Measurements from ENCODE around the gene CTSH. TPM values are rescaled to one million over a fixed set of nuclear protein-coding genes. Genes with fewer than 3 reads are reported as not detected.

CTSH gene
- total and polyA plus RNA-seq, 7 donors: 37.4 to 274 (median 96.7) TPM

DNA sequence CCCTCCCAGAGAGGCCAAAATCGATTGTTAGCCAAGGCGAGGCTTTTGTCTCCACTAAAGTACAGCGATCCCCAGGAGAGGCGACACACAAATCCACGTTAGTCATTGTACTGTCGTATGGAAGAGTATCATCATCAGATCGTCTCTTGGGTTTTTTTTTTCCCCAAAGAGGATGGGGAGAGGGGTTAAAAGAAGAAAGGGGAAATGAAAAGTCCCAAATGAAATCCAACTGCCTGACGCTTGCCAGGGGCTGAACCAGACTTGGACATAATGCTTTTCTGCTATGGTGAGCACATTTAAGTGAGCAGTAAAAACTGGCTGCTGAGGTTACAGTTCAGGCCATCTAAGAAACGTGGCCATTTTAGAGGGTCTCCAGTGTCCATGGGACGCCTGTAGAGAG, 37.9 kb upstream of the CTSH start:
- Histone ChIP-seq H3K9me3 (no peaks in the 10 kb centered on the region), H3K27ac (peak overlapping the region in 2 of 4 donors; percentile 23 to 31), H3K4me1 (peaks cover 0 to 17% (median 4%) of the 10 kb centered on the region in 4 donors), H3K27me3 (no peaks in the 10 kb centered on the region), H3K4me3 (no peak overlapping the region), H3K36me3 (no peaks in the 10 kb centered on the region)
- intact Hi-C loops (cut with DNase I): no loop called here
- no peak for DNase-seq
- TF ChIP-seq, protein P1, sequence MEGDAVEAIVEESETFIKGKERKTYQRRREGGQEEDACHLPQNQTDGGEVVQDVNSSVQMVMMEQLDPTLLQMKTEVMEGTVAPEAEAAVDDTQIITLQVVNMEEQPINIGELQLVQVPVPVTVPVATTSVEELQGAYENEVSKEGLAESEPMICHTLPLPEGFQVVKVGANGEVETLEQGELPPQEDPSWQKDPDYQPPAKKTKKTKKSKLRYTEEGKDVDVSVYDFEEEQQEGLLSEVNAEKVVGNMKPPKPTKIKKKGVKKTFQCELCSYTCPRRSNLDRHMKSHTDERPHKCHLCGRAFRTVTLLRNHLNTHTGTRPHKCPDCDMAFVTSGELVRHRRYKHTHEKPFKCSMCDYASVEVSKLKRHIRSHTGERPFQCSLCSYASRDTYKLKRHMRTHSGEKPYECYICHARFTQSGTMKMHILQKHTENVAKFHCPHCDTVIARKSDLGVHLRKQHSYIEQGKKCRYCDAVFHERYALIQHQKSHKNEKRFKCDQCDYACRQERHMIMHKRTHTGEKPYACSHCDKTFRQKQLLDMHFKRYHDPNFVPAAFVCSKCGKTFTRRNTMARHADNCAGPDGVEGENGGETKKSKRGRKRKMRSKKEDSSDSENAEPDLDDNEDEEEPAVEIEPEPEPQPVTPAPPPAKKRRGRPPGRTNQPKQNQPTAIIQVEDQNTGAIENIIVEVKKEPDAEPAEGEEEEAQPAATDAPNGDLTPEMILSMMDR (IDR thresholded peaks at IDR 0.05): no peak
- no peak for TF ChIP-seq EP300 (IDR thresholded peaks at IDR 0.05)
- TF ChIP-seq POLR2AphosphoS5 (IDR thresholded peaks at IDR 0.05): no peak
- no peak for TF ChIP-seq POLR2A (IDR thresholded peaks at IDR 0.05)
- 82 to 85% methylated on average over 10 of the region's 10 CpGs for WGBS, 2 donors

DNA sequence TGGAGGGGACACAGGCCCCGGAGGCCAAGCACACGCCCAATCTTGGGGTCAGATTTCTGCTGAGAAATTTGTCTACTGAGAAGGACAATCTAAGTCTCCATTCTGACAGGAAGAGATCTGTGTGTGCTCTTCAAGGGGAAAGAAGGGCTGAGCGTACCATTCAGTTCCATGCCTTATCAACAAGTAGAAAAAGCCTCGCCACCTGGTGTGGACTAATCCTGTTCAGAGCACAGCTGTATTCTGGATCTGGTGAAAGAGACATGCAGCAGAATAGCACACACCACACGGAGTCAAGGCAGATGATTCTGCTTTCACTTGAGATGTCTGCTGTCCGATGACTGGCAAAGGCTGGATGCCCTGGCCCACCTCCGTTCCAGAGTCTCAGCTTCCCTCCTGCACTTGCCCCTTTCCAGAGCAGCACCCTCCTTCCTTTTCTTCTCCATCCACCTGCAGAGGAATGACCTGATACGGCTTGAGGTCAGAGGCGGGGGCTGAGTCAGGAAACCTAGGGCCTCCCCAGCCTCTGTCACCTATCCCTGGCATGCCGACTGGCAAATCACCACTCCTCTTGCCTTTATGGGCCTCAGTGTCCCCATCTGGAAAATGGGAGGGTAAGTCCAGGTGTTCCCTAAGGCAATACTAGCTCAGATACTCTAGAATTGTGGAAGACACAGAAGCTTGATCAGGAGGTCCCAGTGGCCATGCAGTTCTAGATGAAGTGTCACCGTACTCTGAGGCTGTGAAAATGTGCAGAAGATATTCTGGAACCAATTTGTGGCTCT, 36.9 kb upstream of the CTSH start:
- TF ChIP-seq, protein P1 (IDR thresholded peaks at IDR 0.05): no peak
- TF ChIP-seq POLR2AphosphoS5 (IDR thresholded peaks at IDR 0.05): no peak
- TF ChIP-seq EP300 (IDR thresholded peaks at IDR 0.05): no peak
- no peak for TF ChIP-seq POLR2A (IDR thresholded peaks at IDR 0.05)

DNA sequence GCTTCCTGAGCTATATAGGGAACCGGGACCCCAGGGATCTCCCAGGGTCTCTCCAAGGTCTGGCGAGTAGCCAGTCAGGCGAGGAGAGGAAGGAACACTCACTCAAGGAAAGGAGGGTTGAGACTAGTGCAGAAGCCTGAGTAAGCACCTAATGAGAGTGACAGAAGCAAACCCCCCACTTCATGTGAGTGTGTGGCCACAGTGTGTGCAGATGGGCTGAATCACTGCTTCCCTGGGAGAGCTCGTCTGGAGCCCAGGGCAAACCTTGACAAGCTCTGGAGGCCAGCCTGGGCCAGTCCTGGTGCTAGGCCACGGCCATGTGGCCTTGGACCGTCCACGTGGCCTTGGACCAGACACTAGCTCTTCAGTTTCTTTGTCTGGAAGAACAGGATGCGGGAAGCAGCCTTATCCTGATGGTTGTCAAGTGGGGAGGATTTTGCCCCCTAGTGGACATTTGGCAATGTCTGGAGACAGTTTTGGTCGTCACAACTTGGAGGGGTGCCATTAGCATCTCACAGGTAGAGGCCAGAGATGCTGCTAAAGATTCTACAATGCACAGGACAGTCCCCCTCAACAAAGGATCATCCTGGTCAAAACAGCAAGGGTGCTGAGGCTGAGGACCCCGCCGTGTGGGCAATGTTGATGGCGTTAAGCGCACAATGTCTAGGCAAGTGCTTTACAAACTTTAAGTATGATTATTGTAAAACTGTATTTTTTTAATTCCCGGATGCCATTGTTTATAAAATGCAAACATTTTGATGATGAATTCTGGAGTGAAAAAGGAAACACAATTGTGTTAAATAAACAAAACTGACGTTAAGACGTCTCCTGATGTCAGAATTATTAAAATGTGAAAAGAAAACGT, 34.8 kb upstream of the CTSH start:
- no peak overlapping the region for H3K4me3 ChIP-seq
- intact Hi-C loops (cut with DNase I): loop anchor here (5.0 kb wide), 1 partner anchor 67 kb away; no protein-coding TSS in a partner anchor
- H3K36me3 ChIP-seq: no peaks in the 10 kb centered on the region
- peak; percentile 82 for DNase-seq
- H3K27me3 ChIP-seq: no peaks in the 10 kb centered on the region
- 51 to 63% methylated on average over 17 of the region's 17 CpGs for WGBS, 2 donors
- H3K27ac ChIP-seq: no peak overlapping the region
- H3K4me1 ChIP-seq: peaks cover 0 to 17% (median 4%) of the 10 kb centered on the region in 4 donors
- TF ChIP-seq POLR2A (IDR thresholded peaks at IDR 0.05): no peak
- TF ChIP-seq, protein P1 (IDR thresholded peaks at IDR 0.05): peak; percentile 45 to 56 (median 50)
- peak in 3 of 4 donors; percentile 30 to 52 (median 48) for TF ChIP-seq POLR2AphosphoS5 (IDR thresholded peaks at IDR 0.05)
- TF ChIP-seq EP300 (IDR thresholded peaks at IDR 0.05): no peak
- H3K9me3 ChIP-seq: no peaks in the 10 kb centered on the region

More for the DNA sequence above, 36.9 kb upstream of the CTSH start:
- H3K27me3 ChIP-seq: no peaks in the 10 kb centered on the region
- no peaks in the 10 kb centered on the region for H3K9me3 ChIP-seq
- DNase-seq: no peak
- H3K27ac ChIP-seq: no peak overlapping the region
- intact Hi-C loops (cut with DNase I): no loop called here
- no peaks in the 10 kb centered on the region for H3K36me3 ChIP-seq
- WGBS, 2 donors: 91 to 94% methylated on average over 11 of the region's 11 CpGs
- H3K4me1 ChIP-seq: peaks cover 0 to 17% (median 4%) of the 10 kb centered on the region in 4 donors
- no peak overlapping the region for H3K4me3 ChIP-seq

DNA sequence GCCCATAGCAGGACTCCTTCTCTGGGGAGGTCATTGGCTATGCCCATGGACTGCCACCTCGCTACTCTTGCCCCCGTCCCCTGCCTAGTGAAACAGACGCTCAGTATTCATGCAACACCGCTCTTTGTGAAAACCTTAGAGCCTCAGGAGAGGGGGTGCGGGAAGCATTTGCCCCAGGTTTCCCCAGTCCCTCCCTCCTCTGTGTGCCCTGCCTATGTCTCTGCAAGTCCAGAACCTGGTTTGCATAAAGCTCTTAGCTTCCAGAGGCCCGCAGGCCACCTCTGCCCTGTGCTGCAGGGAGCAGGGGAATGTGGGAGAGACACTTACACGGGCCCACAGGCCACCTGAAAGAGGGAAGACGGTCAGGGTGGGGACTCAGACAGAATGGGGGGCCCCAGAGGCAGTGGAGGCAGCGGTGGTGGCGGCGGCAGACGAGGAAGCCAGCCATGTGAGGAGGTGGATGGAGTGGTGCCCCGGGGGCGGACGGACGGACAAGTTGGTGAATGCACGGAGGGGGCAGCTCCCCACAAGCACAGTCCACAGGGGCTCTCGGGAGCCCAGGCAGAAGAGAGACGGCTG, 33.8 kb upstream of the CTSH start:
- TF ChIP-seq POLR2AphosphoS5 (IDR thresholded peaks at IDR 0.05) (no peak), EP300 (IDR thresholded peaks at IDR 0.05) (no peak), POLR2A (IDR thresholded peaks at IDR 0.05) (no peak)
- TF ChIP-seq, protein P1 (IDR thresholded peaks at IDR 0.05): no peak
- Histone ChIP-seq H3K4me3 (no peak overlapping the region), H3K9me3 (no peaks in the 10 kb centered on the region), H3K27me3 (no peaks in the 10 kb centered on the region), H3K36me3 (no peaks in the 10 kb centered on the region), H3K4me1 (peaks cover 0 to 16% (median 4%) of the 10 kb centered on the region in 4 donors), H3K27ac (no peak overlapping the region)
- 87 to 92% methylated on average over 19 of the region's 19 CpGs for WGBS, 2 donors
- no peak for DNase-seq
- intact Hi-C loops (cut with DNase I): loop anchor here (5.0 kb wide), 1 partner anchor 66 kb away; no protein-coding TSS in a partner anchor

All from sigmoid colon (tissue), 7 donors.